ENCODE data around the gene HSPA14. TPM values are rescaled to one million over a fixed set of nuclear protein-coding genes. Genes with fewer than 3 reads are reported as not detected.

HSPA14 gene
- total and polyA plus RNA-seq, 2 of the 4 experiments (the other 2 are of a cell fraction): 10.3 to 11.8 TPM

GRCh38 chr10:14884082-14884481, 46.0 kb downstream of the HSPA14 start:
- Histone ChIP-seq H3K4me1 (ENCODE audit: control insufficient read depth, insufficient read depth, low read length) (peaks cover 5% of the 10 kb centered on the region; the same call in 1 of the 2 replicates), H3K4me3 (ENCODE audit: insufficient read depth, low read depth, low read length) (no peak overlapping the region), H3K27me3 (ENCODE audit: control insufficient read depth, insufficient read depth, low read length) (no peaks in the 10 kb centered on the region), H4K20me1 (ENCODE audit: insufficient read depth, low read length) (peaks cover 6% of the 10 kb centered on the region; the same call in 1 of the 2 replicates), H2BK15ac (ENCODE audit: low read depth, low read length) (no peak overlapping the region), H2BK5ac (ENCODE audit: low read depth, low read length, poor library complexity, severe bottlenecking) (no peak overlapping the region), H3K27ac (ENCODE audit: insufficient read depth, low read length) (no peak overlapping the region), H3K9ac (ENCODE audit: low read depth, low read length) (no peak overlapping the region), H2BK20ac (ENCODE audit: low read depth, low read length) (no peak overlapping the region), H3K18ac (ENCODE audit: low read depth, low read length) (no peak overlapping the region), H3K9me1 (ENCODE audit: insufficient read depth, low read length) (no peaks in the 10 kb centered on the region; the same call in none of the 2 replicates), H3K4me2 (ENCODE audit: low read depth, low read length) (no peak overlapping the region), H4K8ac (ENCODE audit: low read depth in 2 of 2, low read length in 2 of 2) (no peak overlapping the region), H3K14ac (replicated peaks; ENCODE audit: low read depth, low read length) (no peak overlapping the region), H3K56ac (ENCODE audit: extremely low read depth, insufficient read depth, low read length) (no peak overlapping the region), H3K79me1 (ENCODE audit: low read depth in 1 of 2, low read length in 2 of 2) (peaks cover 44 to 63% of the 10 kb centered on the region in 2 experiments), H2AK9ac (replicated peaks; ENCODE audit: low read depth, low read length, poor library complexity) (no peak overlapping the region), H3K9me3 (ENCODE audit: control insufficient read depth, insufficient read depth, low read length) (no peaks in the 10 kb centered on the region), H3K23ac (ENCODE audit: low read depth, low read length) (no peak overlapping the region), H2AFZ (replicated peaks; ENCODE audit: low read length, poor library complexity) (no peak overlapping the region), H4K5ac (ENCODE audit: low read depth, low read length) (no peak overlapping the region), H3K36me3 (ENCODE audit: control insufficient read depth, insufficient read depth, low read length) (no peaks in the 10 kb centered on the region; the same call in 1 of the 2 replicates), H2AK5ac (ENCODE audit: low read depth, low read length) (no peak overlapping the region), H3K4ac (ENCODE audit: low read depth, low read length) (no peak overlapping the region), H2BK120ac (ENCODE audit: low read depth, low read length) (no peak overlapping the region), H4K91ac (ENCODE audit: insufficient read depth, low read depth, low read length) (no peak overlapping the region)
- dilution Hi-C loops (cut with HindIII; ENCODE audit: low sequenced_read_pairs, unreplicated experiment): no loop called here
- ChIA-PET POLR2A (ENCODE audit: unreplicated experiment) (no interaction called here), CTCF (no interaction called here)
- in situ Hi-C loops (cut with MboI; ENCODE audit: low sequenced_read_pairs): no loop called here
- DNase-seq (no peak), ATAC-seq (ENCODE audit: low read depth) (no peak)
- TF ChIP-seq NFE2L2 (IDR thresholded peaks at IDR 0.05; ENCODE audit: low read depth, low read length) (no peak), RAD21 (IDR thresholded peaks at IDR 0.05; ENCODE audit: low read length) (no peak), BHLHE40 (IDR thresholded peaks at IDR 0.05; ENCODE audit: low read depth, low read length) (no peak), POLR2A (IDR thresholded peaks at IDR 0.05; ENCODE audit: low read depth, low read length) (no peak), FOS (IDR thresholded peaks at IDR 0.05; ENCODE audit: low read depth, low read length) (no peak), CHD1 (IDR thresholded peaks at IDR 0.05; ENCODE audit: low read depth, low read length) (no peak), ELK1 (IDR thresholded peaks at IDR 0.05; ENCODE audit: borderline replicate concordance, low read depth, low read length) (no peak)
- BruUV-seq (replicated peaks): no TSS peak
- intact Hi-C loops (cut with micrococcal nuclease): no loop called here
- no CpG with 5 or more reads among the region's 3 CpGs for WGBS, 2 experiments (ENCODE audit: extremely low coverage in 2 of 2, insufficient read length in 1 of 2)
